HCT116 (cell line): ENCODE data around the gene SMARCD1. TPM values are rescaled to one million over a fixed set of nuclear protein-coding genes. Genes with fewer than 3 reads are reported as not detected.

Experiments used
- ATAC-seq: fragments of 200-7000 bp; cut with Tn5 transposase; 2 replicates; pipeline ENCODE4 v1.9.1; 2020; ENCODE audit warnings: mild to moderate bottlenecking, moderate library complexity
- BruUV-seq: library from RNA; stranded (reverse); fragments of 400-500 nt; replicated peaks from 2 replicates; lab custom pipeline; 2021; lab: Mats Ljungman, UMichigan
- CTCF ChIA-PET: fragments of 300-600 bp; sonication (Branson Sonifier 250); formaldehyde crosslinking; loops from one replicate; lab custom pipeline; 2021; ENCODE audit warnings: antibody characterized with exemption; lab: Charles Lee
- POLR2A ChIA-PET: fragments of 300-600, 350-600 bp; sonication (Branson Sonifier 250); formaldehyde crosslinking; loops from one replicate; lab custom pipeline; 2021; ENCODE audit warnings: antibody characterized with exemption; lab: Charles Lee
- RAD21 ChIA-PET, 2 experiments: fragments of 300-600 bp; sonication (Branson Sonifier 250); formaldehyde crosslinking; loops; one replicate each; lab custom pipeline; 2023; ENCODE audit warnings: low total read pairs in 2 of 2; ENCODE audit not compliant: uncharacterized antibody in 2 of 2, unreplicated experiment in 2 of 2, low non-redundant PET in 1 of 2; lab: Charles Lee
- DNase-seq: peaks from one replicate; pipeline ENCODE4 v3.0.0-alpha.2; 2010; ENCODE audit warnings: low read depth, low spot score
- H2AFZ ChIP-seq: fragments of 200-600 bp; shearing (Covaris generic), sonication (generic); 2 replicates; pipeline ENCODE4 v1.6.1; 2017; ENCODE audit warnings: low read depth, mixed run types, mixed read lengths, antibody characterized with exemption, low read length; ENCODE audit not compliant: poor library complexity, severe bottlenecking
- H3K27ac ChIP-seq: 2 replicates; pipeline ENCODE4 v1.5.1; 2012; ENCODE audit warnings: low read depth, low read length
- H3K27me3 ChIP-seq: fragments of 200-600 bp; sonication (generic); 2 replicates; pipeline ENCODE4 v1.6.1; 2016; ENCODE audit warnings: mixed run types, low read length, mixed read lengths; ENCODE audit not compliant: insufficient read depth
- H3K36me3 ChIP-seq, 2 experiments: fragments of 200-500 bp in 1 of 2; fragments of 200-600 bp in 1 of 2; sonication (Bioruptor generic) in 1 of 2; sonication (generic) in 1 of 2; 2 replicates each; pipeline versions ENCODE4 v1.5.1 to v1.6.1; 2014 to 2016; ENCODE audit warnings: low read length in 2 of 2, inconsistent platforms in 1 of 2, mixed read lengths in 1 of 2, mixed run types in 1 of 2; ENCODE audit not compliant: insufficient read depth in 2 of 2, control insufficient read depth in 1 of 2
- H3K4me1 ChIP-seq, 2 experiments: fragments of 200-600 bp in 1 of 2; sonication (generic) in 1 of 2; 2 replicates each; pipeline versions ENCODE4 v1.5.1 to v1.6.1; 2012 to 2017; ENCODE audit warnings: low read length in 2 of 2, inconsistent platforms in 1 of 2, mild to moderate bottlenecking in 1 of 2, mixed read lengths in 1 of 2, mixed run types in 1 of 2, moderate library complexity in 1 of 2; ENCODE audit not compliant: insufficient read depth in 2 of 2, control insufficient read depth in 1 of 2
- H3K4me2 ChIP-seq: fragments of 200-600 bp; sonication (generic); 2 replicates; pipeline ENCODE4 v1.6.1; 2017; ENCODE audit warnings: mixed run types, low read length, mixed read lengths
- H3K4me3 ChIP-seq, 2 experiments: fragments of 200-600 bp in 1 of 2; sonication (generic) in 1 of 2; replicated peaks in 1 of 2; 2 replicates each; pipeline ENCODE4 v1.5.1; 2011 to 2016; ENCODE audit warnings: low read length in 2 of 2, control low read depth in 1 of 2, low read depth in 1 of 2, mild to moderate bottlenecking in 1 of 2, mixed read lengths in 1 of 2, mixed run types in 1 of 2
- H3K79me2 ChIP-seq: fragments of 200-600 bp; sonication (generic); 2 replicates; pipeline ENCODE4 v1.6.1; 2017; ENCODE audit warnings: mild to moderate bottlenecking, mixed run types, low read length, moderate library complexity, mixed read lengths; ENCODE audit not compliant: insufficient read depth
- H3K9ac ChIP-seq: fragments of 200-600 bp; sonication (generic); 2 replicates; pipeline ENCODE4 v1.6.1; 2016; ENCODE audit warnings: low read length, mixed read lengths
- H3K9me2 ChIP-seq: fragments of 200-600 bp; sonication (generic), shearing (Covaris generic); 2 replicates; pipeline ENCODE4 v1.6.1; 2017; ENCODE audit warnings: mixed run types, mild to moderate bottlenecking, moderate library complexity; ENCODE audit not compliant: insufficient read depth
- H3K9me3 ChIP-seq, 2 experiments: fragments of 200-500 bp in 1 of 2; fragments of 200-600 bp in 1 of 2; sonication (Bioruptor generic) in 1 of 2; sonication (generic) in 1 of 2; 2 replicates each; pipeline ENCODE4 v1.6.1; 2014 to 2017; ENCODE audit warnings: low read length in 2 of 2, mixed read lengths in 2 of 2, inconsistent platforms in 1 of 2, low read depth in 1 of 2, mild to moderate bottlenecking in 1 of 2, mixed run types in 1 of 2, moderate library complexity in 1 of 2; ENCODE audit not compliant: control insufficient read depth in 1 of 2, insufficient read depth in 1 of 2
- H4K20me1 ChIP-seq: fragments of 200-600 bp; sonication (generic), shearing (Covaris generic); 2 replicates; pipeline ENCODE4 v1.6.1; 2017; ENCODE audit warnings: mixed run types, mild to moderate bottlenecking, moderate library complexity; ENCODE audit not compliant: insufficient read depth
- ATF3 ChIP-seq: IDR thresholded peaks from 2 replicates; pipeline ENCODE4 v1.6.1; 2012
- CEBPB ChIP-seq: IDR thresholded peaks from 2 replicates; pipeline ENCODE4 v1.6.1; 2012; ENCODE audit warnings: low read depth
- CTCF ChIP-seq, 3 experiments: fragments of 200-600 bp in 1 of 3; sonication (generic) in 1 of 3; IDR thresholded peaks in 2 of 3; conservative IDR thresholded peaks in 1 of 3; 2 replicates each; pipeline ENCODE4 v1.5.1; 2012 to 2017; ENCODE audit warnings: low read depth in 2 of 3, low read length in 2 of 3, antibody characterized with exemption in 1 of 3, borderline replicate concordance in 1 of 3, control low read depth in 1 of 3, mild to moderate bottlenecking in 1 of 3, mixed read lengths in 1 of 3, mixed run types in 1 of 3, moderate library complexity in 1 of 3; ENCODE audit not compliant: insufficient read depth in 1 of 3
- EGR1 ChIP-seq: IDR thresholded peaks from 2 replicates; pipeline ENCODE4 v1.6.1; 2012; ENCODE audit warnings: low read depth
- ELF1 ChIP-seq: IDR thresholded peaks from 2 replicates; pipeline ENCODE4 v1.6.1; 2012; ENCODE audit warnings: low read depth, borderline replicate concordance
- EZH2 ChIP-seq: fragments of 200-600 bp; sonication (generic); IDR thresholded peaks from 2 replicates; pipeline ENCODE4 v1.6.1; 2017; ENCODE audit warnings: antibody characterized with exemption, mixed run types
- EZH2phosphoT487 ChIP-seq: fragments of 200-600 bp; IDR thresholded peaks from 2 replicates; pipeline ENCODE4 v1.6.1; 2018; ENCODE audit warnings: antibody characterized with exemption, borderline replicate concordance
- FOSL1 ChIP-seq: IDR thresholded peaks from 2 replicates; pipeline ENCODE4 v1.6.1; 2012; ENCODE audit warnings: low read depth
- JUND ChIP-seq: IDR thresholded peaks from 2 replicates; pipeline ENCODE4 v1.6.1; 2012
- MAX ChIP-seq: IDR thresholded peaks from 2 replicates; pipeline ENCODE4 v1.6.1; 2012
- POLR2A ChIP-seq: IDR thresholded peaks from 2 replicates; pipeline ENCODE4 v1.7.0; 2011; ENCODE audit warnings: borderline replicate concordance; ENCODE audit not compliant: insufficient read depth, insufficient read length; ENCODE audit errors: extremely low read depth
- POLR2AphosphoS5 ChIP-seq: IDR thresholded peaks from 2 replicates; pipeline ENCODE4 v1.6.1; 2011; ENCODE audit warnings: mild to moderate bottlenecking, low read depth, low read length, moderate library complexity
- REST ChIP-seq: IDR thresholded peaks from 2 replicates; pipeline ENCODE4 v1.6.1; 2012; ENCODE audit warnings: low read depth
- SIN3A ChIP-seq: IDR thresholded peaks from 2 replicates; pipeline ENCODE4 v1.6.1; 2012; ENCODE audit warnings: low read depth
- SP1 ChIP-seq: IDR thresholded peaks from 2 replicates; pipeline ENCODE4 v1.6.1; 2012; ENCODE audit warnings: low read depth
- SRF ChIP-seq: IDR thresholded peaks from 2 replicates; pipeline ENCODE4 v1.6.1; 2012; ENCODE audit warnings: low read depth
- TCF7L2 ChIP-seq: IDR thresholded peaks from 2 replicates; pipeline ENCODE4 v1.7.0; 2011; ENCODE audit warnings: borderline replicate concordance, inconsistent platforms; ENCODE audit not compliant: insufficient read depth, insufficient read length; ENCODE audit errors: extremely low read depth
- YY1 ChIP-seq: IDR thresholded peaks from 2 replicates; pipeline ENCODE4 v1.6.1; 2011; ENCODE audit warnings: low read length, low read depth, moderate library complexity, mild to moderate bottlenecking; ENCODE audit not compliant: insufficient replicate concordance; ENCODE audit errors: extremely low read depth
- ZBTB33 ChIP-seq: IDR thresholded peaks from 2 replicates; pipeline ENCODE4 v1.6.1; 2011; ENCODE audit warnings: mild to moderate bottlenecking, low read length, moderate library complexity; ENCODE audit not compliant: insufficient replicate concordance; ENCODE audit errors: extremely low read depth
- ZNF274 ChIP-seq: fragments of 200-500 bp; sonication (Bioruptor generic); IDR thresholded peaks from 2 replicates; pipeline ENCODE4 v1.6.1; 2014; ENCODE audit warnings: mild to moderate bottlenecking, low read depth, low read length, inconsistent platforms
- intact Hi-C: fragments of 100-400 bp; cut with micrococcal nuclease; formaldehyde crosslinking; loops from 2 replicates; pipeline ENCODE4 v1.10.0; 2022
- total RNA-seq: library from RNA; stranded (reverse); gene quantifications from one replicate; pipeline ENCODE4 v1.2.1, GENCODE V29; 2021; ENCODE audit not compliant: unreplicated experiment

Gene SMARCD1
- total RNA-seq, 1 experiment from 2014 or later: 64.8 TPM

GRCh38 chr12:50069539-50069938, 15.6 kb upstream of the SMARCD1 start:
- POLR2A ChIA-PET: no interaction called here
- H3K4me1 ChIP-seq: peaks cover 0 to 19% of the 10 kb centered on the region in 2 experiments; a peak in 1 of 4 replicates
- no peak overlapping the region for H3K9ac ChIP-seq
- intact Hi-C loops: no loop called here
- no peak overlapping the region for H2AFZ ChIP-seq
- no peak overlapping the region for H3K4me3 ChIP-seq
- BruUV-seq: no TSS peak
- no peak for TF ChIP-seq CTCF (IDR thresholded peaks at IDR 0.05 in 2 of 3, conservative IDR thresholded peaks at IDR 0.05 in 1 of 3; ENCODE audit: borderline replicate concordance in 1 of 3, insufficient read depth in 1 of 3, low read depth in 2 of 3, low read length in 2 of 3)
- TF ChIP-seq SP1: no peak
- no peak for TF ChIP-seq ZBTB33
- TF ChIP-seq ATF3: no peak
- TF ChIP-seq CEBPB: no peak
- TF ChIP-seq REST: no peak
- TF ChIP-seq ELF1: no peak
- no peak for TF ChIP-seq MAX
- TF ChIP-seq TCF7L2: no peak
- TF ChIP-seq EZH2: no peak
- no peak for TF ChIP-seq EGR1
- TF ChIP-seq SIN3A: no peak
- TF ChIP-seq ZNF274: no peak
- no peak for TF ChIP-seq YY1
- TF ChIP-seq POLR2AphosphoS5: no peak
- no peak for TF ChIP-seq FOSL1
- no peak for TF ChIP-seq SRF
- TF ChIP-seq POLR2A: no peak
- no peak for TF ChIP-seq EZH2phosphoT487
- TF ChIP-seq JUND: no peak
- CTCF ChIA-PET: interaction anchor here (1.0 to 3.3 kb wide), 5 partner anchors 19 to 328 kb away, joined by 3 to 65 read pairs (median 7); partner anchors contain the start of gene TMBIM6
- no peaks in the 10 kb centered on the region for H3K9me3 ChIP-seq
- no peak overlapping the region for H3K27ac ChIP-seq
- H3K79me2 ChIP-seq: no peaks in the 10 kb centered on the region
- no peaks in the 10 kb centered on the region for H4K20me1 ChIP-seq
- H3K27me3 ChIP-seq: no peaks in the 10 kb centered on the region
- H3K36me3 ChIP-seq: 0 out of 4 replicates have a peak, but pooled peaks cover 0 to 2% of the 10 kb centered on the region in 2 experiments
- ATAC-seq (no peak), DNase-seq (no peak)
- no peak overlapping the region for H3K4me2 ChIP-seq
- H3K9me2 ChIP-seq: no peaks in the 10 kb centered on the region
- RAD21 ChIA-PET: interaction anchor here in 1 of 2 experiments (1.9 kb wide), 1 partner anchor 102 kb away, joined by 6 read pairs; no protein-coding TSS in a partner anchor
